IPS-18a (cell line): ENCODE results near the gene TC2N.

Experiments
- H3K27ac ChIP-seq: one replicate; pipeline ENCODE4 v1.5.1; 2013; ENCODE audit warnings: low read length
- H3K27me3 ChIP-seq: one replicate; pipeline ENCODE4 v1.6.1; 2013; ENCODE audit warnings: mild to moderate bottlenecking, low read length; ENCODE audit not compliant: control insufficient read depth, insufficient read depth
- H3K36me3 ChIP-seq: one replicate; pipeline ENCODE4 v1.6.1; 2013; ENCODE audit warnings: low read depth, low read length; ENCODE audit not compliant: control insufficient read depth
- H3K4me1 ChIP-seq: one replicate; pipeline ENCODE4 v1.6.1; 2013; ENCODE audit warnings: low read depth, low read length; ENCODE audit not compliant: control insufficient read depth
- H3K4me3 ChIP-seq: one replicate; pipeline ENCODE4 v1.5.1; 2013; ENCODE audit warnings: low read length
- H3K9ac ChIP-seq: one replicate; pipeline ENCODE4 v1.6.1; 2013; ENCODE audit warnings: mild to moderate bottlenecking, low read length, moderate library complexity
- H3K9me3 ChIP-seq: one replicate; pipeline ENCODE4 v1.6.1; 2013; ENCODE audit warnings: low read depth, low read length; ENCODE audit not compliant: control insufficient read depth

The TC2N gene

DNA sequence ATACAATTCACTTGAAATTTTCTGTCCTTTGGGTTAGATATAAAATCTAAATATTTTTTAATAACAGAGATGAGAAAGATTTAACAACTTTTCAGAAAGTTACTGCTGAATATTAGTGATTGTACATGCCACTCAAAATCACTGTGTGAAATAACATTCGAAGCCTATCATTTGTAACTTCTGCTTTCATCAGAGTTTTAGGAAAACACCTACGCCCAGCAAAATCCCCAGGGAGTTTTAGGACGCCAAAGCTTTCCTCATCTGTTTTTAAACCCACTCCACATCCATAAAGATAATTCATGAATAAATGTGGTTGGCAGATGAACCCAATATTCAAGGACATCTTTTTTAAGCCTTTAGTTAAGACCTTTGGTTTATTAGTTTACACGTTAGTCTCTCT is 23.9 kb downstream of the TC2N start:
- Histone ChIP-seq H3K27ac (no peak overlapping the region), H3K9me3 (no peaks in the 10 kb centered on the region), H3K27me3 (no peaks in the 10 kb centered on the region), H3K4me1 (no peaks in the 10 kb centered on the region), H3K9ac (no peak overlapping the region), H3K36me3 (no peaks in the 10 kb centered on the region), H3K4me3 (no peak overlapping the region)

DNA sequence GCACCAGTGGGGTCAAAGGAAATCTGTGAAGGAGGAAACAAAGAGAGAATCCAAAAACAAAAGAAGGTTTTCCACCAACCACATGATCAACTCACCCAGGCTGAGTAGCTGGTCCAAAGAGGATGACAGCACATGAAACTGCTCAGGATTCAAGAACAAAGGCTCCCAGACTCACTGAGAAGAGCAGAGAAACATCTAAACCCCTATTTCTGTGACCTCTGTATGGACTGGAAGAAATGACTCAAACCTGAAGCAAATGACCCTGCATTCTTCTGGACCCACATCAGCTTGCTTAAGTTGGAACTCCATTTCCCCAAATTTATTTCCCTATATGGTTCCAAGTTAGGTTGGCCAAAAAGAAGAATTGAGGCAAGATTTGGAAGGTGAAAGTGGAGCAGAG is 26.3 kb downstream of the TC2N start:
- no peaks in the 10 kb centered on the region for H3K9me3 ChIP-seq
- H3K27ac ChIP-seq = no peak overlapping the region

DNA sequence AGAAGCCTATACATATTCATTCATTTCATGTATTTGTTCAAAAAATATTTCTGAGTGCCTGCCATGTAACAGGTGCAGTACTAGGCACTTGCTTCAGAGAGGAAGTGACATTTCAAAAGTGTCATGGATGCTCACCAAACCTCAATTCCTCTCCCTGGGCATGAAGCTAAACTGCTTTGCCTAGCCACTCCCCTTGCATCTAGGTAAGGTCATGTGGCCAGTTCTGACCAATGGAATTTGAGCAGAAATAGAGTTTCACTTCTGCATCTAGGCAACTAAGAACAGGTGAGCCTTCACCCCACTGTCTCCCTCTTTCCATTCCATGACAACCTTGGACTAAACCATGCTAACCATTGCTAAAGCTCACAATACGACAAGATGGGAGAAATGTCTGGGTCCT is 27.6 kb downstream of the TC2N start:
- no peak overlapping the region for H3K4me3 ChIP-seq
- H3K4me1 ChIP-seq = peaks cover 9% of the 10 kb centered on the region
- H3K9me3 ChIP-seq = no peaks in the 10 kb centered on the region
- H3K27me3 ChIP-seq = peaks cover 26% of the 10 kb centered on the region
- no peaks in the 10 kb centered on the region for H3K36me3 ChIP-seq
- no peak overlapping the region for H3K27ac ChIP-seq
- H3K9ac ChIP-seq = no peak overlapping the region

More for the DNA sequence above, 26.3 kb downstream of the TC2N start:
- Histone ChIP-seq H3K9ac (no peak overlapping the region), H3K27me3 (peaks cover 14% of the 10 kb centered on the region), H3K4me1 (peaks cover 3% of the 10 kb centered on the region), H3K36me3 (no peaks in the 10 kb centered on the region), H3K4me3 (no peak overlapping the region)

DNA sequence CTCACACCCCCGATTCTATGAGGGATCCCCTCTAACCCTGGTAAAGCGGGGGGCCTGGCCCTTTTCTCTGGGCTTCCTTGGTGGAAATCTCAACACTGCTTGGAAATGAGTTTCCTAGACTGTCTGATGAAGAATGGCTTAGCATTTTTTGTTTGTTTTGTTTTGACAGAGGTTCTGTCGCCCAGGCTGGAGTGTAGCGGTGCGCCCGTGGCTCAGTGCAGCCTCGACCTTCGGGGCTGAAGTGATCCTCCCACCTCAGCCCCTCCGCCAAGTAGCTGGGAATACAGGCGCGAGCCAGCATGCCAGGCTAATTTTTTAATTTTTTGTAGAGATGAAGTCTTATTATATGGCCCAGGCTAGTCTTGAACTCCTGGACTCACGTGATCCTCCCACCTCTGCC is 30.3 kb downstream of the TC2N start:
- H3K9ac ChIP-seq = no peak overlapping the region
- H3K4me1 ChIP-seq = peaks cover 15% of the 10 kb centered on the region
- H3K27me3 ChIP-seq = peaks cover 33% of the 10 kb centered on the region
- no peaks in the 10 kb centered on the region for H3K9me3 ChIP-seq
- no peak overlapping the region for H3K27ac ChIP-seq
- no peaks in the 10 kb centered on the region for H3K36me3 ChIP-seq
- peak overlapping the region; percentile 74 for H3K4me3 ChIP-seq

DNA sequence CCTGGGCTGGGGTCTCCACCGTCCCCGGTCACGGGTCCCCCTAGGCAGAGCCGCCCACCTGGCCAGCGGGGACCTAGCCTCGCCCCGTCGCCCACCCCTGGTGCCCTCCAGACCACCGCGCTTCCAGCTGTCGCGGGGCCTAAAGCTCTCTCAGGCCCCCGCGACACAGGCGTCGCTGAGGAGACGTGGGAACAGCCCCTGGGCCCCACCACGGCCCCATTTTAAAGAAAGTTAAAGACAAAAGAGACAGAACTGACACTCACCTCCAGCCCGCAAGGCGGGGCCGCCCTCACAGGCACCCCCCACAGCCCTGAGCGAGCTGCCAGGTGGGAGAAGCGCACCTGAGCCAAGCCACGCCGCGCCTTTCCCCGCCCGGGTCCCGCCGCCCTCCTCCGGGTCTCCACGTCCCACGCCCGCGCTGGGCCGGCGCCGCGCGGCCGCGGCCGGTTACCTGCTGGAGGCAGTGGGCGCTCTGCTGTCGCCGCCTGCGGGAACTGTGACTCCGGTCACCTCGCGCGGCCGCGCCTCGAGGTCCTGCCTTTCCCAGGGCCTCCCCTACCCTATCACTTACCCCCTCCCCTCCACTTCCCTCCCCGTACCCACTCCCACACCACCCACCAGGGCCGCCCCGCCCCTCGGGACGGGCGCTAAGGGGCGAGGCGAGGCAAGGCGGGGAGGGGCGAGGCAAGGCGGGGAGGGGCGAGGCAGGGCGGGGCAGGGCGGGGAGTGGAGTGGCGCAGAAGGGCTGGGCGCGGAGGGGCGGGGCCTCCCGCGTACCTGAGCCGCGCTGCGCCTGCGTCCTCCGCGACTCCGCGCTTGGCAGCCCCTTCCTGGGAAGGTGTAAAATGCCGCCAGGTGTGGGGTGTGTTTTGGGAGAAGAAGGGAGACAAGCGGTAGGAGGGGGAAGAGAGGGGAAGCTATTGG is 31.2 kb downstream of the TC2N start:
- H3K27ac ChIP-seq = no peak overlapping the region
- H3K9ac ChIP-seq = peak overlapping the region; percentile 45
- peak overlapping the region; percentile 74 for H3K4me3 ChIP-seq
- peaks cover 33% of the 10 kb centered on the region for H3K27me3 ChIP-seq
- H3K9me3 ChIP-seq = no peaks in the 10 kb centered on the region
- H3K4me1 ChIP-seq = peaks cover 20% of the 10 kb centered on the region
- no peaks in the 10 kb centered on the region for H3K36me3 ChIP-seq

DNA sequence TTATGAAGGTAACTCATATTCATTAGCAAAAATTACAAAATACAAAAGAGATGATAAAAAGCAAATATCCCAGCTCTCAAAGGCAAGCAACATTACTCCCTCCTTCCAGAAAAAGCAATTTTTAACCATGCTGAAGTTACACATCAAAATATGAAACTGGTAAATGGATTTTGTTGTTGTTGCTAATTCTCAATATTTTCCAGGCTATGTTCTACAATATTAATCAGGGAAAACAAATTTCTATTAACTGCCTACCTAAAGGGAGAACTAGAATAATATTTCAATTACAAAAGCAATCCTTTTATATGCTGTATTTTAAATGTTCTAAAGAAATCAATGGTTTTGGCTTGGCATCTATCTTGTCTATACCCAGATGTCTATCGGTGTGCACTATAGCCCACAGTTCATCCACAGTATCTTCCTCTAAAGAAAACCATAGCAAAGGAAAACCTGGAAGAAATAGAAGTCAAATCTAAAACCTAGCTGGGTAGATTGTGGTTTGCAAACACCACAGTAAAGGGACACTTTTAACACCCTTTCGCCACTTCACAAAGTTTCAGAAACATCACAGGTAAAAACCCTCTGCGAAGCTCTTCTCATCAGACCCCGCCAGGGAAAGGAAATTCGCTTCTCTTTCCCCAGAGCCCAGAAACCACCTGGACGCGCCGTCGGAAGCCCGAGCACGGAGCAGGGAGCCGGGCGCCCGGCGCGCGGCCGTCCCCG is 32.0 kb downstream of the TC2N start:
- Histone ChIP-seq H3K27ac (no peak overlapping the region), H3K9me3 (no peaks in the 10 kb centered on the region), H3K4me3 (peak overlapping the region; percentile 74), H3K27me3 (peaks cover 33% of the 10 kb centered on the region), H3K4me1 (peaks cover 28% of the 10 kb centered on the region), H3K9ac (peak overlapping the region; percentile 45), H3K36me3 (no peaks in the 10 kb centered on the region)

DNA sequence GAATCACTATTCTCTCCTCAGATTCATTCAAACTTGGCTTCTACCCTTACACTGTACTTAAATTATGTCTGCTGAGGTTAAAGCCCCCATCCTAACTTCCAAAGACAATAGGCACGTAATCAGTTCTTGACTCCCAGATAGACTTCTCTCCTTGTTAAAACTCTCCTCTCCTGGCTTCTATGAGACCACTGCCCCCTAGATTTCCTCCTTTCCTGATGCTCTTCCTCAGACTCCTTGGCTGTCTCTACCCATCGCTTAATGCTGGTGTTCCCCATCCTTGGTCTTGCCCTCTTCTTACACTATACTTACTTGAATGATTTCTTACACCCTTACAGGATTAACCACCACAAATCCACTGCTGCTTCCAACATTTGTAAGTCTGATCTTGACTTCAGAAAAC is 32.8 kb downstream of the TC2N start:
- Histone ChIP-seq H3K27ac (no peak overlapping the region), H3K4me1 (peaks cover 35% of the 10 kb centered on the region), H3K27me3 (peaks cover 33% of the 10 kb centered on the region), H3K36me3 (no peaks in the 10 kb centered on the region), H3K4me3 (peak overlapping the region; percentile 74), H3K9ac (no peak overlapping the region), H3K9me3 (no peaks in the 10 kb centered on the region)

DNA sequence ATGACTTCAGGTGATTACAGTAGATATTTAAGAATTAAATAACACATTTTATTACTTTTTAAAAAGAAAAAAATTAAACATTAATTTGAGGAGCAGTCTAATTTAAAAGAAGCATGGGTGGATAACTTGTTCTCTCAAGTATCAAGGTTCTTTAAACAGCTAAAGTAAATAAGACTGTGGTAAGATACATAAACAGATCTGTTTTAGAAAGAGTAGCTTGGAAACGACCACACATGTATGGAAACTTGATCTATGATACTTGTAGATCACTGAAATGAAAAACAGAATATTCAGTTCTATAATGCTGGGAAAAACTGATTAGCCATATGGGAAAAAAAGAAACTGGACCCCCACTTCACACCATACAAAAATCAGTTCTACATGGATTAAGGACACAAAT is 36.0 kb downstream of the TC2N start:
- Histone ChIP-seq H3K27me3 (peaks cover 19% of the 10 kb centered on the region), H3K4me3 (peak overlapping the region; percentile 44), H3K4me1 (peaks cover 38% of the 10 kb centered on the region), H3K27ac (no peak overlapping the region), H3K9ac (peak overlapping the region; percentile 18), H3K36me3 (no peaks in the 10 kb centered on the region), H3K9me3 (no peaks in the 10 kb centered on the region)

DNA sequence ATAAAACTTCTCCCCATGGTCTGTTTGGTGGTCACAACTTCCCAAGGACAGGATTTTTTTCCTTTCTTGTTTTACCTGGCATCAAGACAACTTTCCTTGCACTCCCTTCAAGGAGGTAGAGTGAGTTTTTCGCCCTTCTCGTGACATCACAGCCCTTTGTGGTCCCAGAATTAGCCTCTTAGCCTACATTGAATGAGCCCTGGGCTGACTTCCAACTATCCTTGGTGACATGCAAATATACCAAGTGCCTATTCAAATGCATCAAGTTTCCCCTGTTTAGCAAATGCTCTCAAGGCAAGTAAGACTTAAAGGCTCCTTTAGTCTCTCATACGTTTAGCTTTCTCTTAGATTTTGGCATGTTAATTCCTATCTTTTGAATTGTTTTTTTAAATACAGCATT is 36.6 kb downstream of the TC2N start:
- Histone ChIP-seq H3K9me3 (no peaks in the 10 kb centered on the region), H3K4me3 (peak overlapping the region; percentile 44), H3K9ac (peak overlapping the region; percentile 18), H3K27ac (peak overlapping the region; percentile 67), H3K4me1 (peaks cover 38% of the 10 kb centered on the region), H3K27me3 (peaks cover 18% of the 10 kb centered on the region), H3K36me3 (no peaks in the 10 kb centered on the region)

DNA sequence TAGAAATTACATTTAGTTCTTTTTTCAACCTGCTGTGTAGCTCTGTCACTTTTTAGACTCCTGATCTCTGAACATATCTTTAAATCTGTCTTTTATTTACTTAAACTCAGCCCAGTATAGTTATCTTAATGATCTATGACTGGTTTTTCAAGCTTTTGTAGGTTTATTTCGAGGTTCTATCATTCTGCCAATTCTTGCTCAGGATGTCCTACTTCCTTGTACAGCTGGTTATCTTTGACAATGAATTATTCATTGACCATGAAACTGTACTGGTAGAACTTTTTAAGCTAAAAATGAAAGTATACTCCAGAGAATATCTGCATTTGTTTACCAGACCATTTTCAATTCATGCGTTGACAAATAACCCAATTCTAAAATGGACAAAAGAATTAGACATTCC is 37.8 kb downstream of the TC2N start:
- Histone ChIP-seq H3K27ac (no peak overlapping the region), H3K9ac (no peak overlapping the region), H3K9me3 (no peaks in the 10 kb centered on the region), H3K27me3 (peaks cover 5% of the 10 kb centered on the region), H3K4me3 (no peak overlapping the region), H3K36me3 (no peaks in the 10 kb centered on the region), H3K4me1 (peaks cover 29% of the 10 kb centered on the region)

DNA sequence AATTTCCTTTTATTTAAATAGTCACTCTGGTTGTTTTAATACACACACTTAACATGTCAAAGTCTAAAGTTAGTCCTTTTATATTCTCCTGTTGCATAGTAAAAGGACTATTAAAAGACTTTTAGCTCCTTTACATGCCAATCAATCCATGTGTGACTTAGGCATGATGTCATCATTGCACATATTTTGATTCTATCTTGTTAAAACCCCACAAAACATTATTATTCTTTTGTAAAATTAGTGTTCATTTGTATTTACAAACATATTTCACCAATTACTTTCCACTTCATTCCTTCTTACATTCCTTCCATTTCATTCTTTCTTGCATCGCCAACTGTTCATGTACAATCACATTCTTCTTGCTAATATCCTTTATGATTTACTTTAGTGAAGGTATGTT is 39.6 kb downstream of the TC2N start:
- no peak overlapping the region for H3K27ac ChIP-seq
- H3K9me3 ChIP-seq = no peaks in the 10 kb centered on the region
- H3K36me3 ChIP-seq = no peaks in the 10 kb centered on the region
- peaks cover 26% of the 10 kb centered on the region for H3K4me1 ChIP-seq
- no peak overlapping the region for H3K4me3 ChIP-seq
- no peaks in the 10 kb centered on the region for H3K27me3 ChIP-seq
- no peak overlapping the region for H3K9ac ChIP-seq
